Caco-2 (cell line): ENCODE results near the gene SLC41A1. TPM values are rescaled to one million over a fixed set of nuclear protein-coding genes. Genes with fewer than 3 reads are reported as not detected.

Source experiments
- BruUV-seq: library from RNA; stranded (reverse); fragments of 400-500 nt; replicated peaks from 2 replicates; lab custom pipeline; 2021; lab: Mats Ljungman, UMichigan
- CTCF ChIA-PET: fragments of 300-600 bp; sonication (Branson Sonifier 250); formaldehyde crosslinking; loops from one replicate; lab custom pipeline; 2022; ENCODE audit warnings: antibody characterized with exemption; lab: Charles Lee
- POLR2A ChIA-PET: fragments of 300-600 bp; sonication (Branson Sonifier 250); formaldehyde crosslinking; loops from one replicate; lab custom pipeline; 2022; ENCODE audit warnings: antibody characterized with exemption; lab: Charles Lee
- DNase-seq, 2 experiments: peaks; one replicate each; pipeline versions ENCODE4 v3.0.0 to v3.0.0-alpha.2; 2020 to 2022
- H3K27me3 ChIP-seq: replicated peaks from 2 replicates; pipeline ENCODE4 v1.6.0; 2011; ENCODE audit warnings: low read length; ENCODE audit not compliant: control insufficient read depth, insufficient read depth
- H3K36me3 ChIP-seq: 2 replicates; pipeline ENCODE4 v1.5.1; 2011; ENCODE audit warnings: low read length; ENCODE audit not compliant: control insufficient read depth, insufficient read depth
- H3K4me1 ChIP-seq: fragments of 250-450 bp; sonication (Bioruptor Pico); 2 replicates; pipeline ENCODE4 v1.5.1; 2020; ENCODE audit warnings: mild to moderate bottlenecking
- H3K4me3 ChIP-seq: 2 replicates; pipeline ENCODE4 v1.5.1; 2011; ENCODE audit warnings: low read depth, mild to moderate bottlenecking, control low read depth, low read length
- H3K9me3 ChIP-seq: fragments of 250-450 bp; sonication (Bioruptor Pico); 2 replicates; pipeline ENCODE4 v1.5.1; 2020; ENCODE audit warnings: mild to moderate bottlenecking, moderate library complexity
- H3K27ac Mint-ChIP-seq: one replicate; pipeline ENCODE4 v1.8.0; 2022; ENCODE audit warnings: mixed read lengths; ENCODE audit not compliant: unreplicated experiment
- H3K27me3 Mint-ChIP-seq: one replicate; pipeline ENCODE4 v1.8.0; 2022; ENCODE audit warnings: mixed read lengths; ENCODE audit not compliant: insufficient read depth, unreplicated experiment
- H3K36me3 Mint-ChIP-seq: one replicate; pipeline ENCODE4 v1.8.0; 2022; ENCODE audit warnings: mild to moderate bottlenecking, mixed read lengths; ENCODE audit not compliant: insufficient read depth, unreplicated experiment
- H3K4me1 Mint-ChIP-seq: one replicate; pipeline ENCODE4 v1.8.0; 2022; ENCODE audit warnings: low read depth, mixed read lengths; ENCODE audit not compliant: unreplicated experiment
- H3K4me3 Mint-ChIP-seq: one replicate; pipeline ENCODE4 v1.8.0; 2022; ENCODE audit warnings: mild to moderate bottlenecking, moderate library complexity, mixed read lengths; ENCODE audit not compliant: unreplicated experiment
- H3K9me3 Mint-ChIP-seq: one replicate; pipeline ENCODE4 v1.8.0; 2022; ENCODE audit warnings: mixed read lengths; ENCODE audit not compliant: unreplicated experiment
- intact Hi-C: fragments of 100-400 bp; cut with micrococcal nuclease; formaldehyde crosslinking; loops from one replicate; pipeline ENCODE4 v1.10.0; 2022; ENCODE audit not compliant: unreplicated experiment
- total RNA-seq: library from RNA; stranded (reverse); gene quantifications from 2 replicates; pipeline ENCODE4 v1.2.3, GENCODE V29; 2022
- TF ChIP-seq, protein P1 (sequence below), 2 experiments: fragments of 200-600 bp in 1 of 2; IDR thresholded peaks; 1 replicate in 1 of 2; 2 replicates in 1 of 2; pipeline versions ENCODE4 v1.5.1 to v1.8.0; 2011 to 2022; ENCODE audit warnings: antibody characterized with exemption in 1 of 2, control low read depth in 1 of 2, inconsistent platforms in 1 of 2, low read depth in 1 of 2, low read length in 1 of 2, mild to moderate bottlenecking in 1 of 2, moderate library complexity in 1 of 2; ENCODE audit not compliant: insufficient read depth in 1 of 2, severe bottlenecking in 1 of 2, unreplicated experiment in 1 of 2

SLC41A1 gene
- total RNA-seq, 1 experiment from 2014 or later: 12.5 TPM

DNA sequence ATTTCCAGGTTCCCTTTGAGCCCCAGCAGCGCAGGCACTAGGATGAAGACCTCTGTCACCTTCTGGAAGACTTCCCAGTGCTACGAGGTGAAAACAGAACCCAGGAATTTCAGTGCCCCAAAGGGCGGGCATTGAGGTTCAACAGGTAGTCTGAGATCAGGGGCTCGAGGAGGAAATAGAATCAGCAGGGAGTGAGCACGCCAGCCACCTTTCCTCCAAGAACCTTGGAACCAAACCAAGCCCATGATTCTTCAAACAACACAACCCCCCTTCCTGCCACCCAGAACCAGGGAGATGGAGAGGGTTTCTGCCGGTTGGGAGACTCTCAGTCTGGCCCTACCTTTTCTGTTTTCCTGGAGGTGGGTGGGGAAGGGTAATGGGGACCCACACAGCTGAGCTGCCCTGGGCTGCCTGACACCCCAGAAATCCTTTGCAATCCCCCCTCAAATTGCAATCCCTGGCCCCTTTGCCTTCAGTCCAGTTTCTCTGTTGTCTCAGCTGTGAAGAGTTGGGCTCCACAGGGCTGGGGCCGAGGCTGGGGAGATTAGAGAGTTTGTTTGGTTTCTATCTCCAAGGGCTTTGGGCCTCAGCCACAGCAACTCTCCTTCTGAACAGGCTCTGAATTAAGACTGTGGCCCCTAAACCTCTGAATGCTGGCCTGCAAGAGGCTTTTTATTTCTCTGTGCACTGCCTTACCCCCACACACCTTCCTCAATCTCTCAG, 11.9 kb downstream of the SLC41A1 start:
- Histone ChIP-seq H3K4me3 (no peak overlapping the region), H3K27me3 (no peaks in the 10 kb centered on the region), H3K4me1 (no peaks in the 10 kb centered on the region), H3K9me3 (no peaks in the 10 kb centered on the region), H3K36me3 (no peaks in the 10 kb centered on the region)
- no peak overlapping the region for H3K4me3 Mint-ChIP-seq
- no peaks in the 10 kb centered on the region for H3K4me1 Mint-ChIP-seq
- H3K36me3 Mint-ChIP-seq: no peaks in the 10 kb centered on the region
- ChIA-PET CTCF (no interaction called here), POLR2A (no interaction called here)
- no TSS peak for BruUV-seq
- no peak for DNase-seq
- intact Hi-C loops: no loop called here
- TF ChIP-seq, protein P1, sequence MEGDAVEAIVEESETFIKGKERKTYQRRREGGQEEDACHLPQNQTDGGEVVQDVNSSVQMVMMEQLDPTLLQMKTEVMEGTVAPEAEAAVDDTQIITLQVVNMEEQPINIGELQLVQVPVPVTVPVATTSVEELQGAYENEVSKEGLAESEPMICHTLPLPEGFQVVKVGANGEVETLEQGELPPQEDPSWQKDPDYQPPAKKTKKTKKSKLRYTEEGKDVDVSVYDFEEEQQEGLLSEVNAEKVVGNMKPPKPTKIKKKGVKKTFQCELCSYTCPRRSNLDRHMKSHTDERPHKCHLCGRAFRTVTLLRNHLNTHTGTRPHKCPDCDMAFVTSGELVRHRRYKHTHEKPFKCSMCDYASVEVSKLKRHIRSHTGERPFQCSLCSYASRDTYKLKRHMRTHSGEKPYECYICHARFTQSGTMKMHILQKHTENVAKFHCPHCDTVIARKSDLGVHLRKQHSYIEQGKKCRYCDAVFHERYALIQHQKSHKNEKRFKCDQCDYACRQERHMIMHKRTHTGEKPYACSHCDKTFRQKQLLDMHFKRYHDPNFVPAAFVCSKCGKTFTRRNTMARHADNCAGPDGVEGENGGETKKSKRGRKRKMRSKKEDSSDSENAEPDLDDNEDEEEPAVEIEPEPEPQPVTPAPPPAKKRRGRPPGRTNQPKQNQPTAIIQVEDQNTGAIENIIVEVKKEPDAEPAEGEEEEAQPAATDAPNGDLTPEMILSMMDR (IDR thresholded peaks at IDR 0.05; ENCODE audit: insufficient read depth in 1 of 2, low read depth in 1 of 2, low read length in 1 of 2, severe bottlenecking in 1 of 2, unreplicated experiment in 1 of 2): no peak
- no peaks in the 10 kb centered on the region for H3K27me3 Mint-ChIP-seq
- no peaks in the 10 kb centered on the region for H3K9me3 Mint-ChIP-seq
- H3K27ac Mint-ChIP-seq: no peak overlapping the region

DNA sequence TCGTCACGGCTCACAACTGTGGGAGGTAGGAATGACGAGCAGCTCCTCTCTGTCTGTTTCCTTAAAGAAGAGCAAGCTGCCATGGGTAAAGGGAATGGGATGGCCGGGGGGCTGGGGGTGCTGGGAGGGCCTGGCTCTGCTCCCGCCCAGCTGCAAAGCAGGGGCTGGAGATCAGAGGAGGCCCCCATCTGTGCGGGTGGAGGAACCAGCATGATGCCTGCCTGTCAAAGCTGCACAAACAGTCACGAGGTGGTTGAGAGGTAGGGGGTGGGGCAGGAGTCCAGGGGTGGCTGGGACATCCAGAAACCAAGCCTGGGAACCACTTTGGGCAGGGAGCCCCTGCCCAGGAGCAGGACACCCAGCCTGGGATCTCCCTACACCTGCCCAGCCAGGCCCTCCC, 12.6 kb downstream of the SLC41A1 start:
- intact Hi-C loops: no loop called here
- Mint-ChIP-seq H3K4me3 (no peak overlapping the region), H3K27ac (no peak overlapping the region), H3K4me1 (no peaks in the 10 kb centered on the region), H3K36me3 (no peaks in the 10 kb centered on the region), H3K9me3 (no peaks in the 10 kb centered on the region), H3K27me3 (no peaks in the 10 kb centered on the region)
- Histone ChIP-seq H3K4me3 (no peak overlapping the region), H3K9me3 (no peaks in the 10 kb centered on the region), H3K36me3 (no peaks in the 10 kb centered on the region), H3K27me3 (no peaks in the 10 kb centered on the region), H3K4me1 (no peaks in the 10 kb centered on the region)
- ChIA-PET POLR2A (no interaction called here), CTCF (no interaction called here)
- TF ChIP-seq, protein P1 (IDR thresholded peaks at IDR 0.05; ENCODE audit: insufficient read depth in 1 of 2, low read depth in 1 of 2, low read length in 1 of 2, severe bottlenecking in 1 of 2, unreplicated experiment in 1 of 2): no peak
- BruUV-seq: no TSS peak
- DNase-seq: no peak

- Mint-ChIP-seq H3K9me3 (no peaks in the 10 kb centered on the region), H3K36me3 (no peaks in the 10 kb centered on the region), H3K27ac (no peak overlapping the region), H3K27me3 (no peaks in the 10 kb centered on the region), H3K4me1 (no peaks in the 10 kb centered on the region), H3K4me3 (no peak overlapping the region)
- no peaks in the 10 kb centered on the region for H3K9me3 ChIP-seq
- H3K4me3 ChIP-seq: no peak overlapping the region
- H3K27me3 ChIP-seq: no peaks in the 10 kb centered on the region
- no peak for DNase-seq
- intact Hi-C loops: no loop called here
- H3K36me3 ChIP-seq: no peaks in the 10 kb centered on the region
- TF ChIP-seq, protein P1 (IDR thresholded peaks at IDR 0.05; ENCODE audit: insufficient read depth in 1 of 2, low read depth in 1 of 2, low read length in 1 of 2, severe bottlenecking in 1 of 2, unreplicated experiment in 1 of 2): no peak
- H3K4me1 ChIP-seq: no peaks in the 10 kb centered on the region
- ChIA-PET CTCF (interaction anchor here (1.1 kb wide), 1 partner anchor 178 kb away, joined by 3 read pairs; no protein-coding TSS in a partner anchor), POLR2A (no interaction called here)
- BruUV-seq: no TSS peak
Observed at GRCh38 chr1:205798577-205798976, 14.4 kb downstream of the SLC41A1 start.
